Gastrocnemius medialis (tissue), 4 donors: ENCODE results near the gene TNF. TPM values are rescaled to one million over a fixed set of nuclear protein-coding genes. Genes with fewer than 3 reads are reported as not detected.
A peak's percentile ranks its signal among the peaks of the same experiment; 100 is the strongest.

Source experiments
- ATAC-seq, 2 donors: fragments of 150-250 bp; one replicate each; pipeline ENCODE4 v1.9.1; 2016
- DNase-seq, 2 donors: peaks; one replicate each; pipeline ENCODE4 v3.0.0-alpha.2; 2019
- H3K27ac ChIP-seq, 4 donors: fragments of 200-600 bp; sonication (generic); 1 replicate in 1 of 4; 2 replicates in 3 of 4; pipeline ENCODE4 v1.5.1; 2016 to 2018; ENCODE audit warnings: mild to moderate bottlenecking in 2 of 4, moderate library complexity in 1 of 4
- H3K27me3 ChIP-seq, 3 donors: fragments of 200-600 bp; sonication (generic) in 2 of 3; 1 replicate in 1 of 3; 2 replicates in 2 of 3; pipeline versions ENCODE4 v1.5.1 to v1.6.0; 2016 to 2019; ENCODE audit warnings: mild to moderate bottlenecking in 1 of 3, moderate library complexity in 1 of 3
- H3K36me3 ChIP-seq, 2 donors: fragments of 200-600 bp; sonication (generic) in 1 of 2; one replicate each; pipeline ENCODE4 v1.5.1; 2017 to 2018
- H3K4me1 ChIP-seq, 2 donors: fragments of 200-600 bp; sonication (generic) in 1 of 2; one replicate each; pipeline ENCODE4 v1.5.1; 2016 to 2017; ENCODE audit warnings: mild to moderate bottlenecking in 2 of 2
- H3K4me3 ChIP-seq, 4 donors: fragments of 200-600 bp; sonication (generic) in 3 of 4; 1 replicate in 1 of 4; 2 replicates in 3 of 4; pipeline ENCODE4 v1.5.1; 2016 to 2019; ENCODE audit warnings: mild to moderate bottlenecking in 2 of 4
- H3K9me3 ChIP-seq, 3 donors: fragments of 200-600 bp; sonication (generic) in 2 of 3; 1 replicate in 1 of 3; 2 replicates in 2 of 3; pipeline ENCODE4 v1.5.1; 2016 to 2019
- CTCF ChIP-seq, 5 experiments: fragments of 450-650 bp in 3 of 5; fragments of 200-600 bp in 2 of 5; sonication (generic) in 2 of 5; IDR thresholded peaks in 4 of 5; conservative IDR thresholded peaks in 1 of 5; 1 replicate in 4 of 5; 2 replicates in 1 of 5; pipeline ENCODE4 v1.5.1; 2016 to 2019; ENCODE audit warnings: antibody characterized with exemption in 5 of 5, mild to moderate bottlenecking in 3 of 5, moderate library complexity in 3 of 5
- POLR2A ChIP-seq, 2 donors: fragments of 450-650 bp; IDR thresholded peaks; one replicate each; pipeline ENCODE4 v1.6.1; 2017; ENCODE audit warnings: antibody characterized with exemption in 2 of 2, mild to moderate bottlenecking in 2 of 2, moderate library complexity in 2 of 2
- in situ Hi-C, 4 donors: fragments of 200-750 bp; cut with MboI; loops; one replicate each; pipeline versions ENCODE4 v1.15.0 to v1.8.0; 2017; ENCODE audit warnings: low sequenced_read_pairs in 4 of 4
- intact Hi-C: fragments of 100-400 bp; cut with DNase I; formaldehyde crosslinking; loops from one replicate; pipeline ENCODE4 v1.15.1; 2023; ENCODE audit warnings: low total_unique reads
- total RNA-seq, 4 donors: library from RNA; depleted of rRNA; stranded (reverse); fragments of >200 nt; gene quantifications; one replicate each; pipeline versions ENCODE4 v1.1.0 to v1.2.3, GENCODE V29; 2016

TNF gene
- total RNA-seq, 4 donors from 2014 or later, result 0.23 to 0.87 TPM; not detected in 2

GRCh38 chr6:31541658-31542521 is 33.5 kb upstream of the TNF start, which contains the start of gene DDX39B:
DDX39B (minus strand) TSS chr6:31542003; CDS start chr6:31540532, 1,471 bp downstream.
- DNase-seq (peak; percentile 96 to 97), ATAC-seq (peak; percentile 94 to 95)
- intact Hi-C loops (loop anchor here (1.0 to 10.0 kb wide), 7 partner anchors 45 to 1477 kb away; partner anchors contain the start of genes BAG6, EHMT2, MICB and MRPS18B), in situ Hi-C loops (loop anchor here (5.0 to 25.0 kb wide), 5 partner anchors 53 to 645 kb away; partner anchors contain the start of genes AGER (in 1 of the 4), AGPAT1 (in 1 of the 4), GPSM3 (in 1 of the 4) and NCR3 (in 1 of the 4))
- Histone ChIP-seq H3K27ac (peak within 1 kb of the TSS; percentile 96 to 98 (median 96)), H3K4me1 (peaks cover 31 to 38% of the 10 kb centered on the region in 2 donors), H3K27me3 (no peaks in the 10 kb centered on the region), H3K4me3 (peak within 1 kb of the TSS; percentile 81 to 91 (median 85)), H3K36me3 (peaks cover 0 to 34% of the 10 kb centered on the region in 2 donors), H3K9me3 (no peaks in the 10 kb centered on the region)
- TF ChIP-seq POLR2A (IDR thresholded peaks at IDR 0.05) (peak; percentile 72 to 77), CTCF (IDR thresholded peaks at IDR 0.05 in 4 of 5, conservative IDR thresholded peaks at IDR 0.05 in 1 of 5) (no peak)

- Histone ChIP-seq H3K4me3 (no peak overlapping the region), H3K9me3 (no peaks in the 10 kb centered on the region), H3K4me1 (peaks cover 41 to 43% of the 10 kb centered on the region in 2 donors), H3K27me3 (no peaks in the 10 kb centered on the region), H3K27ac (peak overlapping the region; percentile 96 to 98 (median 96)), H3K36me3 (peaks cover 0 to 17% of the 10 kb centered on the region in 2 donors)
- in situ Hi-C loops, result loop anchor here (5.0 to 25.0 kb wide), 5 partner anchors 51 to 644 kb away; partner anchors contain the start of genes AGER (in 1 of the 4), AGPAT1 (in 1 of the 4), GPSM3 (in 1 of the 4) and NCR3 (in 1 of the 4)
- intact Hi-C loops, result loop anchor here (2.0 to 10.0 kb wide), 6 partner anchors 46 to 1479 kb away; partner anchors contain the start of genes EHMT2, MICB, MRPS18B and POLR1H
- no peak for TF ChIP-seq CTCF (IDR thresholded peaks at IDR 0.05 in 4 of 5, conservative IDR thresholded peaks at IDR 0.05 in 1 of 5)
- no peak for TF ChIP-seq POLR2A (IDR thresholded peaks at IDR 0.05)
- ATAC-seq (no peak), DNase-seq (no peak)
These were observed 31.7 kb upstream of the TNF start for GRCh38 chr6:31543639-31544038.

GRCh38 chr6:31544676-31545075 is 30.7 kb upstream of the TNF start:
- no peak for DNase-seq
- no peak for TF ChIP-seq POLR2A (IDR thresholded peaks at IDR 0.05)
- no peak for TF ChIP-seq CTCF (IDR thresholded peaks at IDR 0.05 in 4 of 5, conservative IDR thresholded peaks at IDR 0.05 in 1 of 5)
- Histone ChIP-seq H3K36me3 (peaks cover 0 to 17% of the 10 kb centered on the region in 2 donors), H3K9me3 (no peaks in the 10 kb centered on the region), H3K27me3 (no peaks in the 10 kb centered on the region), H3K27ac (no peak overlapping the region), H3K4me1 (peaks cover 33% of the 10 kb centered on the region in 2 donors), H3K4me3 (no peak overlapping the region)
- intact Hi-C loops (loop anchor here (5.0 to 10.0 kb wide), 8 partner anchors 47 to 1480 kb away; partner anchors contain the start of genes EHMT2, MICB, MRPS18B and NELFE), in situ Hi-C loops (loop anchor here (5.0 to 25.0 kb wide), 5 partner anchors 50 to 643 kb away; partner anchors contain the start of genes AGER (in 1 of the 4), AGPAT1 (in 1 of the 4), GPSM3 (in 1 of the 4) and NCR3 (in 1 of the 4))
- ATAC-seq, result no peak

DNA sequence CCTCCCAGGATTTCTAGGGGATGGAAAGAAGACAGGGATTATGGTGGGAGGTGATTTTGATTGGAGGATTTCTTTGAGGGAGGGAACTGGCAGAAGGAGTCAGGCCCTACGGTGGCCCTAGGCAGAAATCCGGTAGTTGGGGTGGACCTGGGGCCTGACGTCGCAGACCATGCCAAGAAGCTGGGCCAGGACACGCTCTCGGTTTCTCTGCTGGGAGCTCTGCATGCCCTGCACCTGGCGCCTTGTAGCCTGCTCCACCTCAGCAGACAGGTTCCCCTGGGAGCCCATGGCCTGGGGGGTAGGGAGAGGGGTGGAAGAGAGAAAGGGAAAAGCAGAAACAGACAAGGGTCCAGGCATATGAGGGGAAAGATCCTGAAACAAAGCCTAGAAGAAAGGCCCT is 30.1 kb upstream of the TNF start:
- Histone ChIP-seq H3K4me1 (peaks cover 27% of the 10 kb centered on the region in 2 donors), H3K4me3 (no peak overlapping the region)
- intact Hi-C loops, result loop anchor here (5.0 to 10.0 kb wide), 6 partner anchors 290 to 1480 kb away; partner anchors contain the start of genes EHMT2, NELFE, NEU1 and POLR1H

More for the DNA sequence above, 30.1 kb upstream of the TNF start:
- no peak overlapping the region for H3K27ac ChIP-seq
- H3K9me3 ChIP-seq, result no peaks in the 10 kb centered on the region
- in situ Hi-C loops, result loop anchor here (5.0 to 25.0 kb wide), 5 partner anchors 50 to 642 kb away; partner anchors contain the start of genes AGER (in 1 of the 4), AGPAT1 (in 1 of the 4), GPSM3 (in 1 of the 4) and NCR3 (in 1 of the 4)
- peaks cover 0 to 13% of the 10 kb centered on the region in 2 donors for H3K36me3 ChIP-seq
- TF ChIP-seq CTCF (IDR thresholded peaks at IDR 0.05 in 4 of 5, conservative IDR thresholded peaks at IDR 0.05 in 1 of 5) (no peak), POLR2A (IDR thresholded peaks at IDR 0.05) (no peak)
- H3K27me3 ChIP-seq, result no peaks in the 10 kb centered on the region
- DNase-seq, result no peak
- ATAC-seq, result no peak
